OCI-LY7 (cell line): Measurements from ENCODE around the gene ABCC5.

Experiments used
- CTCF ChIP-seq: fragments of 200-600 bp; sonication (generic); conservative IDR thresholded peaks from 2 replicates; pipeline ENCODE4 v1.5.1; 2014; ENCODE audit warnings: mild to moderate bottlenecking, antibody characterized with exemption, low read length, moderate library complexity, mixed read lengths
- EZH2phosphoT487 ChIP-seq: fragments of 200-600 bp; sonication (generic); IDR thresholded peaks from 2 replicates; pipeline ENCODE4 v1.6.1; 2018; ENCODE audit warnings: low read depth, borderline replicate concordance, mild to moderate bottlenecking, mixed run types, antibody characterized with exemption, low read length, moderate library complexity, mixed read lengths

DNA sequence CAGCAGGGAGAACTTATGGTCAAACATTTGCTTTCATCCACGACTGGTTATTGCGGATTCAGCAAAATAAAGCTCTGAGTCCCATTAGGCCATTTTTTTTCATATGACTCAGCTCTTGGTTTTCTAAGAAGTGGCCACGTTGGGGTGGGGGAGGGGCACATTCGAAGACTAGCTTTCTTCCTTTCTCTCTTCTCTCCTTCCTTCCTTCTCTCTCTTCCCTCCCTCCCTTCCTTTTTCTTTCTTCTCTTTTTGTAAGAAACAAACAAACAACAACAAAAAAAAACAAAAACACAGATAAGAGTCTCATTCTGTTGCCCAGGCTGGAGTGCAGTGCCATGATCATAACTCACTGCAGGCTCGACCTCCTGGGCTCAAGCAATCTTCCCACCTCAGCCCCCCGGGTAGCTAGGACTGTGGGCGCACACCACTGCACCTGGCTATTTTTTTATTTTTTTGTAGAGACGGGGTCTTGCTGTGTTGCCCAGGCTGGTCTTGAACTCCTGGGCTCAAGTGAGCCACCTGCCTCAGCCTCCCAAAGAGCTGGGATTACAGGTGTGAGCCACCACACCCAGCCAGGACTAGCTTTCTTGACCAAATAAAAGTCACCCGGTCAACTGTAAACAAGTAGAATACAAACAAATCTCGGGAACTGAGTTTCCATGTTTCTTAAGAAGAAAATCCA is 41.6 kb downstream of the ABCC5 start:
- TF ChIP-seq CTCF = no peak
- no peak for TF ChIP-seq EZH2phosphoT487
